Keratinocyte (primary cell): ENCODE data around the gene MADCAM1.

Experiments used
- EZH2 ChIP-seq: IDR thresholded peaks from one replicate; pipeline ENCODE4 v1.6.1; 2012; ENCODE audit warnings: inconsistent platforms, mild to moderate bottlenecking, low read length, moderate library complexity
- TF ChIP-seq, protein P1 (sequence below), 3 experiments: IDR thresholded peaks in 1 of 3; conservative IDR thresholded peaks in 1 of 3; optimal IDR thresholded peaks in 1 of 3; 2 replicates in 2 of 3; 3 replicates in 1 of 3; pipeline versions ENCODE3 to v1.5.1; 2011; ENCODE audit warnings: low read length in 3 of 3, mild to moderate bottlenecking in 3 of 3, moderate library complexity in 2 of 3, control low read depth in 1 of 3, inconsistent platforms in 1 of 3; ENCODE audit not compliant: insufficient read depth in 2 of 3; ENCODE audit errors: extremely low read depth in 1 of 3

DNA sequence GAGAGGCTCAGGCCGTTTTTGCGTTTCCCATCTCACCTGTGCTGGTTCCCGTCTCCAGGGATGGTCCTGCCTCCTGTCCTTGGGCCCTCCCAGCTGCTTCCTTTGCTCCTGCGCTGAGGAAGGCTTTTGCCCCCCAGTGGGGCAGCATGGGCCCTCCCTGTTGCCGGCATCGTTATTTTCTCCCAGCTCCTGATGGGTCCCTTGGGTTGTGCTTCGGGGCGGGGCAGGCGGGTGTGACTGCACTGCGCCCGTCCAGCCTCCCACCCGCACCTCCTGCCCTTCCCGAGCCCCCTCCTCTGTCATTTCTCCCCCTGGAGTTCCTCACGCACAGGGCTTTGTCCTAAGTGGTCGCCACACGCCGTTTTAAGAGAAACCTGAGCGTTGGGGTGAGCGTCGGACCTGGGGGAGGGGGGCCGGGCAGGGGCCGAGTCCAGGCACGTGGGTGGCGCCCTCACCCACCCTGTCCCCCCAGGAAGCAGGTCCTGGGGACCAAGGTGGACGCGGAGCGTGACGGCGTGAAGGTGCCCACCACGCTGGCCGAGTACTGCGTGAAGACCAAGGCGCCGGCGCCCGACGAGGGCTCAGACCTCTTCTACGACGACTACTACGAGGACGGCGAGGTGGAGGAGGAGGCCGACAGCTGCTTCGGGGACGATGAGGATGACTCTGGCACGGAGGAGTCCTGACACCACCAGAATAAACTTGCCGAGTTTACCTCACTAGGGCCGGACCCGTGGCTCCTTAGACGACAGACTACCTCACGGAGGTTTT, 44.8 kb downstream of the MADCAM1 start:
- TF ChIP-seq, protein P1, sequence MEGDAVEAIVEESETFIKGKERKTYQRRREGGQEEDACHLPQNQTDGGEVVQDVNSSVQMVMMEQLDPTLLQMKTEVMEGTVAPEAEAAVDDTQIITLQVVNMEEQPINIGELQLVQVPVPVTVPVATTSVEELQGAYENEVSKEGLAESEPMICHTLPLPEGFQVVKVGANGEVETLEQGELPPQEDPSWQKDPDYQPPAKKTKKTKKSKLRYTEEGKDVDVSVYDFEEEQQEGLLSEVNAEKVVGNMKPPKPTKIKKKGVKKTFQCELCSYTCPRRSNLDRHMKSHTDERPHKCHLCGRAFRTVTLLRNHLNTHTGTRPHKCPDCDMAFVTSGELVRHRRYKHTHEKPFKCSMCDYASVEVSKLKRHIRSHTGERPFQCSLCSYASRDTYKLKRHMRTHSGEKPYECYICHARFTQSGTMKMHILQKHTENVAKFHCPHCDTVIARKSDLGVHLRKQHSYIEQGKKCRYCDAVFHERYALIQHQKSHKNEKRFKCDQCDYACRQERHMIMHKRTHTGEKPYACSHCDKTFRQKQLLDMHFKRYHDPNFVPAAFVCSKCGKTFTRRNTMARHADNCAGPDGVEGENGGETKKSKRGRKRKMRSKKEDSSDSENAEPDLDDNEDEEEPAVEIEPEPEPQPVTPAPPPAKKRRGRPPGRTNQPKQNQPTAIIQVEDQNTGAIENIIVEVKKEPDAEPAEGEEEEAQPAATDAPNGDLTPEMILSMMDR (optimal IDR thresholded peaks at IDR 0.05 in 1 of 3, IDR thresholded peaks at IDR 0.05 in 1 of 3, conservative IDR thresholded peaks at IDR 0.05 in 1 of 3; ENCODE audit: extremely low read depth in 1 of 3, insufficient read depth in 2 of 3, low read length in 3 of 3), result no peak
- no peak for TF ChIP-seq EZH2
